HL-60/S4 treated with phorbol 12-myristate 13-acetate at 8.2 ng/mL for 4 days and 3 days (cell line): ENCODE results near the gene TMEM135.
"Not testable (repeated sequence)": the region's sequence is repeated elsewhere in the genome, so short reads cannot be mapped to it uniquely, and the experiment has no call there.

Experiments used
- in situ Hi-C: fragments of 300-500 bp; cut with MboI; formaldehyde crosslinking; loops from 2 replicates; pipeline ENCODE4 v1.15.0; 2022; ENCODE audit warnings: low sequenced_read_pairs

TMEM135 gene

DNA sequence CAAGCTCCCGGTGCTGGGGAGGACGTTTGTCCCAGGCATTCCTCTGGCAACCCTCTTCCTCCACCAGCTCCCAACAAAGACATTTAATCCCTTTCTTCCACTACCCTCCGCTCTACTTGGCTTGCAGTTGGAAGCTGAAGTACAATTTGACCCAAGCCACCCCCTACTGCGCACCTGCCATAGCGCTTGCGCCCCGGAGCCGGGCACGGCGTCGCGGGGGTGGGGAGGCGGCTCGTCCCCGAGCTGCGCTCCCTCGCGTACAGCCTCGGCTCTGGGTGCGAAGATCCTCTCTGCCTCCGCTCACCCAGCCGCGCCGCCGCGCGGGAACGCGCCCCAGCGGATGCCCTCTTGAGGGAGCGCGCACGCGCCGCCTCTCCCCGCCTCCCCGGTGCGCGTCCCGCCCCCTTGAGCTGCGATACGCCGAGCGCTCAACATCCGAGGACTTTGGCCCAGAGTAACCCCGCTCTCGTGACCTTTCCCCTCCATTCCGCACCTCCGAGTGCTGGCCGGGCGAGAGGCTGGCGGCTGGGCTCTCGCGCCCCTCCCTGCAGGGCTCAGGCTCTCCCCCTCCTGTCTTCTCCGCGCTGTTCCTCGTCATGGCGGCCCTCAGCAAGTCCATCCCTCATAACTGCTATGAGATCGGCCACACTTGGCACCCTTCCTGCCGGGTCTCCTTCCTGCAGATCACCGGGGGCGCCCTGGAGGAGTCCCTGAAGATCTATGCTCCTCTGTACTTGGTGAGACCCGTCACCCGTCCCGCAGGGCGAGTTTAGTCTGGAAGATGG is at the start of gene TMEM135:
TMEM135 (plus strand) TSS at position 485 of the 785 bp plus-strand sequence; CDS start at position 597, 112 bp downstream.
- in situ Hi-C loops = no loop called here

DNA sequence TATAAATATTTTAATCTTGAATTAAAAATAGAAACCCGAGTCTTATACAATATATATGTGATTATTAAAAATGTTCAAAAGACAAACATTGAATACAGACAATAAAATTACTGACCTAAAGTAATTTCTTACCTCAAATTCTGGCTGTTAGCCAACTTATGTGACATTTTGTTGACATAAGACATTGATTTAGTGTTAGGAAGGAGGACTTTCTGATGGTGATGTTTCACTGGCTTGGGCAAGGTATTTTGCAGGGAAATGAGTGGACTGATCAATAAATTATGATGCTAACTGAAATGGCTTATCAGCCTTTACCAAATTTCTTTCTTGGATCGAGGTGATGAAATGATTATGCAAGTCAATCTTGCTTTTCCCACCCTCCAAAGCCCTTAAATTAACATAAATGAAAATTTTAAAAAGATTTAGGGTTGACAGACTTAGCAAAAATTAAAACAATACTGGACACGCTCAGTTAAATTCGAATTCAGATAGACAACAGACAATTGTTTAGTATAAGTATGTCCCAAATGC is 49.3 kb upstream of the TMEM135 start:
- in situ Hi-C loops = no loop called here

DNA sequence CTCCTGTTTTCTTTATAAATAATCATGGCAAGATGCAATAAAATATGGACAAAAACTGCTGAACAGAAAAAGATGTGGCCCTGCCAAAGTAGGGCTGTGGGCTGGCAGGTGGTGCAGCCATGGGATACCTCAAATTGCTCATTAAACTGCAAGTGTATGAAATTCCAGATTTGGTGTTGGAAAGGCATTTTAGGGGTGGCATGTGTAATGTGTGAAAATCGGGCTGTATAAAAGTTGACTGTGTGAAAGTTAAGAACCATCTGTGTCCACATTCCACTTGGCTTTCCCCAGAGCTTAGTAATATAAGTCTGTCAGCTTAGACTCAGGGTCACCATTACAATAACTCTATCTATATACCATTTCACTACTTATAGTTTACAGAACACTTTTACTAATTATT is 47.7 kb upstream of the TMEM135 start:
- in situ Hi-C loops = no loop called here

DNA sequence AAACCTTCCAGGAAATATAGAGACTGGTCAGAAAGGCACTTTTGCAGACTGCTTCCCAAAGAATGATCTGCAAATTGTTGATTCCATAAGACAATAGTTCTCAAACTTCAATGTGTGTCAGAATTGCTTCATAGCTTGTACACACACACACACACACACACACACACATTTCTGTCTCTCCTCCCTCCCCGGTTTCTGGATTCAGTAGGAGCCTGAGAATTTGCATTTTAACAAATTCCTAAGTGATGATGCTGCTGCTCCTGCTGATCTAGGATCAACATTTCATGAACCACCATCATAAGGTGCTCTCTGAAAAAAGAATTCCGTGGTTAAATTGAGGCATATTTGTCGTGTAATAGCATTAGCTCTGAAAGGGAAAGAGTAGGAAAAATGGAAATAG is 47.2 kb upstream of the TMEM135 start:
- in situ Hi-C loops = no loop called here

GRCh38 chr11:86991341-86991740 is 46.4 kb upstream of the TMEM135 start:
- in situ Hi-C loops = no loop called here

- in situ Hi-C loops = not testable (repeated sequence)
Measured at GRCh38 chr11:86992340-86992739, 45.4 kb upstream of the TMEM135 start.

- in situ Hi-C loops = no loop called here
Measured at GRCh38 chr11:86993031-86993430, 44.7 kb upstream of the TMEM135 start.

GRCh38 chr11:86996953-86997570 is 40.7 kb upstream of the TMEM135 start:
- in situ Hi-C loops = no loop called here

DNA sequence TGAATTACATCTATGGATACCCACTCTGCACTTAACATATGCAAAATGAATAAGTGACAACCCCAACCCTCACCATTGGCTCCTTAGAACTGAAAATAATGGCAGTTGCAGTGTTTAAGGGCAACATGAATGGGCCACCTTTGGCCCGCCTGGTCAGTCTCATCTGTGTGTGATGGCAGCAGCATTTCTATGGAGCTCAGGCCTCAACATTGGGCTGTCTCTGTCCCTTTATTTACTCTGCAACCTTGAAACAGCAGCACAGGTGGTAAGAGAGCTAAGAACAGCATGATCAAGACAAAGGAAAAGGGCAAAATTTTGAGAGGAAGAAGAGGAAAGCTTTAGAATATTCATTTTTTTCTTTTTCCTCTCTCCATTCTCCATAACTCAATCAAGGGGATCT is 38.3 kb upstream of the TMEM135 start:
- in situ Hi-C loops = no loop called here

DNA sequence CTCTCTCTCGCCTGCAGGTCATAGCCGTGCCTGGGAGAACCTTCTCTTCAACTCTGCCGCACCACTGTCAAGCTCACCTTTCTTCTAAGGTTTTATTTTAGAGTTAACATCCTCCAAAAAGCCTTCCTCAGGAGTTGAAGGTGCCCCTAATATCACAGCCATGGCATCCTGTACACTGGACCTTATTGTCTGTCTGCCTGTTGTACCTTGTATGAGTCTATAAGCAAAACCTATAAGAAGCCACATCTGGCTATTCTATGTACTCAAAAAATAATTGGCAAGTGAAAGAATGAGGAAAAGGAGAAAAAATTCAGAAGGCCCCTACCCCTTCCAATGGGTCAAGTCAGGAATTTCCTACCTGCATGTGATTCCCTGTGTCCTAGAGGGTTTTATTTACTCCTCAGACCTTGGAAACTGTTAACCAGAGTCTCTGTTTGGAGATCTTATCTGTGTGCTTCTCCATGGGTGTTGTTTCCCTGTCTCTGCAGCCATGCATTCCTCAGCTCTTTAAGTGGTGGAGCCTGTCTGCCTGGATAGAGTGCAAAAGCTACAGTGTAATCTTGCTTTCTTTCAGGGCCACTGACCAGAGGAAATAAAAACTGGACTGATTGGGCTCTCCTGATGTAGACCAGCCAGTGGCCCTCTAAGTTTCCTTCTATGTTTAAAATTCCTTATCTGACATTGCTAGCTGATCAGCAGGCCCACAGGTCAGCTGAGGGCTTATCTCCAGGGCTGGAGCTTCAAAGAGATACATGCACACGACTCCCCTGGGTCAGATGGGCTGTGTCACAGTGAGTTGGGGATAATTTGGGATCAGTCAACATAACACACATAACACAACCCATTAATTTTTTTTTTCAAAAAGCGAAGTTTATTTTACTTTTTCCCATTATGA is 37.6 kb upstream of the TMEM135 start:
- in situ Hi-C loops = no loop called here

DNA sequence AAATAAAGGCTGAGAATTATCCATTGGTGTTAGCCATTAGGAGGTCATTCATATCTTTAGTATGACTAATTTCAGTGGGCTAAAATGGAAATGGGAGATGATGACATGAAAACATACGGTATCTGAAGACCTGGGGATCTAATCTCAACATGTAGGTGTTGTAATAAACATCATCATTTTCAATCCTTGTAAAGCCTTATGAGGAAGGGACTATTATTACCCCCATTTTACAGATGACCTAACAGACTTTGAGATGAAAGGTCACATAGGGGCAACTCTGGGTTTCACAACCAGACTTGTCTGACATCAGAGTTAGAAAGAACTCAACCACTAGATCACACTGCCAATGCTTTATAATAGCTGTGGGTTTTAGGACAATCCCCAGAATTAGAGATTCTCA is 34.8 kb upstream of the TMEM135 start:
- in situ Hi-C loops = no loop called here

DNA sequence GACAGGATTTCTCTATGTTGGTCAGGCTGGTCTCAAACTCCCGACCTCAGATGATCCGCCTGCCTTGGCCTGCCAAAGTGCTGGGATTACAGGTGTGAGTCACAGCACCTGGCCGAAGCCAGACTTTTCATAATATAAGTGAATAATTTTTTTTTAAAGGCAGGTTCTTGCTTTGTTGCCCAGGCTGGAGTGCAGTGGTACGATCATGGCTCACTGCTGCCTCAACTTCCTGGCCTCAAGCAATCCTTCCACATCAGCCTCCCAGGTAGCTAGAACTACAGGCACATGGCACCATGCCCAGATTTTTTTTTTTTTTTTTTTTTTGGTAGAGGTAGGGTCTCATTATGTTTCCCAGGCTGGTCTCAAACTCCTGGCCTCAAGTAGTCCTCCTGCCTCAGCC is 33.5 kb upstream of the TMEM135 start:
- in situ Hi-C loops = not testable (repeated sequence)

DNA sequence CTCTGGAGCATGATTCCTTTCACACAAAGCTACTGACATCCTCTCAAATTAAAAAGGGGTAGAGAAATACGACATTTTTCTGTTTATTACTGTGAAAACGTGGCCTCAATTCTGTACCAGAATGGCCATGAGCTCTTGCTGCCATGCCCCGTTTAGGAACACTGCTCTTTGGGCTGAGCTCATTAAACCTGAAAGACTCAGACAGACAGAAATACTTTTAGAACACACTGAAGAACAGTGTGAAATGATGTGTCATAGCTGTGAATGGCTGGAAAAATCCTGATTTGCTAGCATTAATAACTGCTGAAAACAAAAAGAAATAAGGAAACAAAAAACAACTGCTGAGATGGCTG is 32.2 kb upstream of the TMEM135 start:
- in situ Hi-C loops = no loop called here

DNA sequence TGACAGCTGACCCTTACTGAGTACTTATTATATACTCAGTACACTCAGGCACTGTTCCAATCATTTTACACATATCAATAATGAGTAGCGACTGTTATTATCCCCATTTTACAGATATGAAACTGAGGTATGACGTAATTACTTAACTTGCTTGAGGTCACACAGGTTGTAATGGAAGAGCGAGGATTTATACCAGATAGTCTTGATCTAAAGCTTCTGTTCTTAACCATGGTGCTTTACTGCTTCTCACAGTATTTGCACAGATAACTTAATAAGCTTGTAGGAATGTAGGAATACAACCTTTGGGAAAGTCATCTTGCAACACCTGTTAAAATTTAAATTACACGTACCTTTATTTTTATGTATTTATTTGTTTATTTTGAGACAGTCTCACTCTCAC is 31.7 kb upstream of the TMEM135 start:
- in situ Hi-C loops = no loop called here

- in situ Hi-C loops = no loop called here
Measured at GRCh38 chr11:87007963-87008362, 29.8 kb upstream of the TMEM135 start.

- in situ Hi-C loops = no loop called here
Measured at GRCh38 chr11:87012089-87012488, 25.6 kb upstream of the TMEM135 start.

DNA sequence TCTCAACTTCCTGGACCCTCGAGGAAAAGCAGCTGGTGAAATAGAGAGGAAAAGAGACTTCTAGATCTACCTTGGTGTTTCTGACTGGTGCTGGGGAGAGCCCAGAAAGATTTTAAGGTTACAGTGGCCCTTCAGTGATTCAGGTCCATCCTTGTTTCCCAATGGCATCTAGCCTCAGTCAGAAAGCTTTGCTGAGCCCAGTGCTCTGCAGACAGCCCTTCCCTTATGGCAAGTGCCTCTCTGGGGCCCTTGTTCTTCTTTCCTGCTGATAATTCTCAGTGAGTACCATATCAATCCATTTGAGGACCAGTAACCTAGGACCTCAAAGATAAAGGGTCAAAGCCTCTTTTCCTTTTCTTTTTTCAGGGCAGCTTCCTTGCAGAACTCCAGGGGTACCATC is 25.1 kb upstream of the TMEM135 start:
- in situ Hi-C loops = no loop called here

DNA sequence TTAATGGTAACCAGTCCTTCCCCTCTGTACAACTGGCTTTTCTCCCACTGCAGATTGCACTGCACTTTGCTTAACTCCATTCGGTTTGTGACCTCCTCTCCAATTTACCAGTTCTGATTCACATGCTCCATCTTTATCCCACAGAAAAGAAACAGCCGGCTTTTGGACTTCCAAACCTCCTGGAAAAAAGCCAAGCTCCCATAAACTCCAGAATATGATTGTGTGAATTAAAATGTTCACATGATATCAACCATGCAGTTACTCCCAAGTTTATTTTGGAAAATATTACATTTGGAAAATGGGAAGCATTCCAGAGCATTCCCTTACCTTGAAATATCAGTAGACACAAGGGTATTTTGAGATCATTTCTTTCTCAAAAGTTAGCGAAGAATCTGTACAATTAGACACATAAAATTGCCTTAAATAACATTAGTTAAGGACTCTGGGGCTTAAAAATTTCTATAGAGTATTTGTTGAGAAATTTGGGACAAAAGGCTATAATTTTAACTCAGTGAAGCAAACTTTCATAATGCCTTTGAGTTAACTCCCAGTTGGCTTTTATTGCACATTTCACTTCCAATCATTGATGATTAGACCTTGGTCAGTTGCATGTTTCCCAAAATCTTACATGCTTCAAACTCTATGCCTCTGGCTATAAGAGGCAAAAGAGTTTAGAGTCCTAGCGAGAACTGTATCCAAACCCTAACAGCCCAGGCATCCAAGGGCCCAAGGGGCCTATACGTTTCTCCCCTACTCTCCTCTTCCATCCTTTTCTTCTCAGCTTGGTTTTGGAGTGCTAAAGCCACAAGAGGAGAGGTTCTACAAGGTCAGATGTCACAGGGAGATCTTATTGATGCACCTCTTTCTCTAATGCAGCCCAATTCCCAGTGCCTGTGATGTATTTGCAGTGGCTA is 23.6 kb upstream of the TMEM135 start:
- in situ Hi-C loops = no loop called here

DNA sequence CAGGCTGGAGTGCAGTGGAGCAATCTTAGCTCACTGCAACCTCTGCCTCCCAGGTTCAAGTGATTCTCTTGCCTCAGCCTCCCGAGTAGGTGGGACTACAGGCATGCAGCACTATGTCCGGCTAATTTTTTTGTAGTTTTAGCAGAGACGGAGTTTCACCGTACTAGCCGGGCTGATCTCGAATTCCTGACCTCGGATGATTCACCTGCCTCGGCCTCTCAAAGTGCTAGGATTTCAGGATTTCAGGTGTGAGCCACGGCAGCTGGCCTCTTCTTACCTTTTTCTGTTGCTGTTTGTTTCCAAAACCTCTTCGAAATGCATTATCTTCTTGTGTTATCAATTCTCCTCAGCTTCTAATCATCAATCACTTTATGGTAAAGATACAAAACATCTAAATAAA is 22.1 kb upstream of the TMEM135 start:
- in situ Hi-C loops = no loop called here

DNA sequence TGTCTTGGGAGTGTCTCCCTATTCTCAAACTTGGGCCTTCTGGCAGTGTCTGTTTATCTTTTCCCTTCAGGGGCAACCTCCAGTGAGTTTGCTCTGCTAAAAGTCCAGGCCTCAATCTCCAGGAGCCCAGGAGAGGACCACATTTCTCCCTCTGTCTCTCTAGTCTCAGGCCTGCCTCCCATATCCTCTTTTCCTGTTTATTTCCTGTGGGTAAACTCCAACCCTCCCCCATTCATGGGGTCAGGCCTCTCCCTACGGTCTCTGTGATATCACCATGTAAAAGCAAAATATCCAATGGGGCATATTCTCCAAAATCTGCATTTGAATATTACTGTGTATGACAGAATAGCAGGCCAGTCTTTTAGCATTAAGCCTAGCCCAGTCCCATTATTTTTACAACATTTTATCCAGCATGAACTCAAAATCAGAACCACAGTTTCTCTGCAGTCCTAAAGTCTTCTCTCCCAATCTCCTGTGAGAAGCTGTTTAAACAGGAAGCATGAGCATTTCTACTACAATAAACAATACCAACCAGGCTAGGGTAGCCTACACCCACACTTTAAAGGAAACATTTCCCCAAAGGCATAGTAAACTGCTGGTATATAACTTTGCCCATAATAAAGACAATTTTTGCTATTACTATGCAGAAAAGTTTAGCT is 18.0 kb upstream of the TMEM135 start:
- in situ Hi-C loops = no loop called here
